Stimulated activated naive CD8-positive, alpha-beta T cell treated with anti-CD3 and anti-CD28 coated beads, Interleukin-15, Interleukin-2, amounts not matched to agents 100 ng/mL and 50 ng/mL, for 24 hours (primary cell): Measurements from ENCODE around the gene SPOCK3.

ENCODE experiments used
- H3K27ac Mint-ChIP-seq: one replicate; pipeline ENCODE4 v1.8.0; 2021; ENCODE audit warnings: mild to moderate bottlenecking, mixed read lengths
- H3K27me3 Mint-ChIP-seq: one replicate; pipeline ENCODE4 v1.8.0; 2021; ENCODE audit warnings: mixed read lengths
- H3K36me3 Mint-ChIP-seq: one replicate; pipeline ENCODE4 v1.8.0; 2021; ENCODE audit warnings: low read depth, mixed read lengths
- H3K4me1 Mint-ChIP-seq: one replicate; pipeline ENCODE4 v1.8.0; 2021; ENCODE audit warnings: low read depth, mixed read lengths
- H3K4me3 Mint-ChIP-seq: one replicate; pipeline ENCODE4 v1.8.0; 2021; ENCODE audit warnings: mild to moderate bottlenecking, mixed read lengths
- H3K9me3 Mint-ChIP-seq: one replicate; pipeline ENCODE4 v1.8.0; 2021; ENCODE audit warnings: mixed read lengths

The SPOCK3 gene

DNA sequence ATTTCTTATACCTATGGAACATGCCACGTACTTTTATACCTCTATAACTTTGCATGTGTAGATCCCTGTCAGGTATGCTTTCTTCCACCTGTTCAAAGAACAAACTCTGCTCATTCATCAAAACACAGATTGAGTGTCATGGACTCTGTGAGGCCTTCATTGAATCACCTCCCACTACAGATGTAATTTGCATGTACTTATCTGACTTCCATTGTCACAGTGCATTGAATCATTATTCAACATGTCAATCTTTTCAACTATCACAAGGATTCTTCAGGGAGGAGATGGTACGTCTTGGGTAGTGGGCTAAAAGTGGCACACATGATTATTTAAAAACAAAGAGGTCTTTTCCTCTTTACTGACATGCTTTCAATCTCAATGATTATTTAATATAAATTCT lies 24.1 kb downstream of the SPOCK3 start:
- H3K36me3 Mint-ChIP-seq = no peaks in the 10 kb centered on the region
- no peaks in the 10 kb centered on the region for H3K27me3 Mint-ChIP-seq
- H3K27ac Mint-ChIP-seq = no peak overlapping the region
- no peaks in the 10 kb centered on the region for H3K4me1 Mint-ChIP-seq
- no peak overlapping the region for H3K4me3 Mint-ChIP-seq
- H3K9me3 Mint-ChIP-seq = no peaks in the 10 kb centered on the region

DNA sequence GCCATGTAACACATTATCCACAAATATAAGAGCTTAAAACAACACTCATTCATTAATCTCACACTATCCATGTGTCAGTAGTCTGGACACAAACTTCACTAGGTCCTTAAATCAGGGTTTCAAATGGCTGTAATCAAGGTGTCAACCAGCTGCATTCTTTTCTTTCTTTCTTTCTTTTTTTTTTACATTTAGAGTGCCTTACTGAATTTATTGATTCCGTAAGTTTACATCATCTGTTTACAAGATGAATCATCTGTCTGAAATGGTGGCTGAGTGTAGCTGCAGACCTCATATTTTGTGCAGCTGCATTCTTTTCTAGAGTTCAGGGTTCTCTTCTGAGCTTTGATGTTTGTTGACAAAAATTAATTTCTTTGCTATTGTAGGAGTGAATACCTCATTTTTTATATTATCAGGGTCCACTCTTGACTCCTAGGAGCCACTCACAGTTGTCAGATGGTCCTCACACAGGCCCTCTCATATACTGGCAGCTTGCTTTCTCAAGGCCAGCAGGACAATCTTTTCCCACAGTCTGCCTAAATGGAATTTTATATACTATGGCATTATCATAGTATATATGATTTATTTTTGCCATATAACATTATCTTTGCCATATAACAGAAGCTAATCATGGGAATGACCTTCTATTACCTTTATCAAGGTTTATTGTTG lies 37.8 kb downstream of the SPOCK3 start:
- H3K36me3 Mint-ChIP-seq = no peaks in the 10 kb centered on the region
- H3K27ac Mint-ChIP-seq = no peak overlapping the region
- H3K27me3 Mint-ChIP-seq = no peaks in the 10 kb centered on the region
- peaks cover 7% of the 10 kb centered on the region for H3K9me3 Mint-ChIP-seq
- H3K4me3 Mint-ChIP-seq = no peak overlapping the region
- H3K4me1 Mint-ChIP-seq = no peaks in the 10 kb centered on the region

DNA sequence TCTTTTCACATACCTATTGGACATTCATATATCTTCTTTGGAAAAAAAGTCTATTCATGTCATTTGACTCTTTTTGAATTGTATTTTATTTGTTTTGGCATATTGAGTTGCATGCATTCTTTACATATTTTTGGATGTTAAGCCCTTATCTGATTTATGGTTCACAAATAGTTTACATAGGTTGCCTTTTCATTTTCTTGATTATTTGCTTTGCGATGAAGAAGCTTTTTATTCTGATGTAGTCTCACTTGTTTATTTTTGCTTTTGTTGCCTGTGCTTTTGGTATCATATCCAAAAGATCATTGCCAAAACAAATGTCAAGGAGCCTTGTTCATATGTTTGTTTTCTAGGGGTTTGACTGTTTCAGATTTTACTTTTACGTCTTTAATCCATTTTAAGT lies 43.9 kb downstream of the SPOCK3 start:
- no peaks in the 10 kb centered on the region for H3K4me1 Mint-ChIP-seq
- no peak overlapping the region for H3K27ac Mint-ChIP-seq
- H3K27me3 Mint-ChIP-seq = no peaks in the 10 kb centered on the region
- H3K9me3 Mint-ChIP-seq = peaks cover 7% of the 10 kb centered on the region
- no peaks in the 10 kb centered on the region for H3K36me3 Mint-ChIP-seq
- H3K4me3 Mint-ChIP-seq = no peak overlapping the region

DNA sequence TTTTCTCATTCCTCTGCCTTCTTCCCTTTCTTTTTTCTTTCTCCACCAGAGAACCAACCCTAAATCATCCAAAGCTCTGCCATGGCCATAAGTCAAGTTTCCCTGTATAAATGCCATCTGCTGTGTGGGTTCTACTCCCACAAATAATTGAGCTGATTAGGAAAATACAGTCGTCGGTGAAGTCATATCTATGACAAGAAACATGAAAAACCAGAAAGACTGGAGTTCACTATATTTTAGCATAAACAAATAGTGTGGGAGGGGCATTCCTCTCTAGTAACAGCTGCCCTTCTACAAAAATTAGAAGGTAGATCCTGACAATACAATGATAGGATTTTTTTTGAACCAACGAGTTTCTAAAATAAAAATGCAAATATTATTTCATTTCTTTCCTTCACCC lies 48.8 kb downstream of the SPOCK3 start:
- Mint-ChIP-seq H3K4me3 (no peak overlapping the region), H3K27ac (no peak overlapping the region), H3K36me3 (no peaks in the 10 kb centered on the region), H3K4me1 (no peaks in the 10 kb centered on the region), H3K27me3 (no peaks in the 10 kb centered on the region), H3K9me3 (no peaks in the 10 kb centered on the region)

DNA sequence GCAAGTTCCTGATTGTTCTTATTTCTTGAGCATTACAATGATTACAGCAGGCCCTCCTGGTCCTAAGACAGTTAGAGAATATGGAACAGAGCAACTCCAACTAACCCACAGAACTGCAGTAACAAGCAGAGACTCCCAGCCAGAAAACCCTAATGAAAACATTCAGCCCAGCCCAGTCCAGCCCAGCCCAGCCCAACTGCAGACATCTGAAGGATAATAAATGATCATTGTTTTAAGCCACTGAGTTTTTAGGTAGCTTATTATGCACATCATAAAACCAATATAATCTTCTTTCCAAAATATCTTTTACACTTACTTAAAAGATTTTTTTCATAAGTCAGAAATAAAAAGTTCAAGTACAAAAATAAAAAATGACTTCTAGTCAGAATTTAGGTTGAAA lies 51.3 kb downstream of the SPOCK3 start:
- Mint-ChIP-seq H3K4me3 (no peak overlapping the region), H3K4me1 (no peaks in the 10 kb centered on the region), H3K36me3 (no peaks in the 10 kb centered on the region), H3K9me3 (no peaks in the 10 kb centered on the region), H3K27ac (no peak overlapping the region), H3K27me3 (no peaks in the 10 kb centered on the region)

DNA sequence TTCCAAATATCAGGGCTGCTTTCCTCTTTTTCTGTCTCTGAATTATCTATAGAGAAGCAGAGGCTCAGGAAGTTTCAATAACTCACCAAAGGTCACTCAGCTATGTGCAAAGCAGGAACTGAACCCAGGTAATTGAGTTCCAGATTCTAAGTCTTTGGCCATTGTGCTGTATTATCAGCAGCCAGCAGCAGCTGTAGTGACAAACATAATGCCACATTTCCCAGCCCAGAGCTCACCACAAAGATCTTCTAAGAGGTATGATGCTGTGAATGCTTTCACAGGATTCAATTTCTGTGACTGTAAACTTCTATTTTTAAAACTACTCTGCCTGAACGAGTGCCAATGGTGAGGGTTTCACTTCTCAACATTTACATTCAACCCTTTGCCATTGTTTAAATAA lies 56.4 kb downstream of the SPOCK3 start:
- Mint-ChIP-seq H3K27me3 (no peaks in the 10 kb centered on the region), H3K9me3 (no peaks in the 10 kb centered on the region), H3K4me1 (no peaks in the 10 kb centered on the region), H3K27ac (no peak overlapping the region), H3K4me3 (no peak overlapping the region), H3K36me3 (no peaks in the 10 kb centered on the region)

DNA sequence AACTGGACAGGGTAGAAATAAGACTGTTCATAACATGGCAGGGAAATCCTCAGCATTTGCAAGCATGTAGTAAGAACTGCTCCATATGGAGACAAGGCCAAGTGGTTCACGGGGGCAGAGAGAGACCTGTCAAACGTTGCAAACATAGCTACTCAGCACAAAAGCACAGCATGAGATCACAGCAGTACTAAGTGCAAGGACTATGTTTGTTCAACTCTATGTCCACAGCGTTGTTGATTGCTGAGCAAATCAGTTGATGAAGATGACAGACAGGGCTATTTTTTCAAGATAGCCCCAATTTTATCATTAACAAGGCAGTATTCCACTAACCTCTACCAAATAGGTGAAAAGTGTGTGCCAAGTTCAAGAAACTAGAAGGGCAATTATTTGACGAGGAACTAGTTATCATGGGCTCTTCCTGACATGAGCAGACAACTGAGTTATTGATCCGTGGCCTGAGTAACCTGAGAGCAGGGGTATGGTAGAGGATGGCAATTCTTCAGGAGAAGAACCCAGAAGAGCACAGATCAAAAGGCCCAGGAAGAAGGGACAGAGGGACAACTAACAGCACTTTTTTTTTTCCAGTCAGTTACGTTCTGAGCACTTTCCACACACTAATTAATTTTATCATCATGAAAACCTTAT lies 57.4 kb downstream of the SPOCK3 start:
- Mint-ChIP-seq H3K9me3 (no peaks in the 10 kb centered on the region), H3K36me3 (no peaks in the 10 kb centered on the region), H3K4me1 (no peaks in the 10 kb centered on the region), H3K27ac (no peak overlapping the region), H3K4me3 (no peak overlapping the region), H3K27me3 (no peaks in the 10 kb centered on the region)

DNA sequence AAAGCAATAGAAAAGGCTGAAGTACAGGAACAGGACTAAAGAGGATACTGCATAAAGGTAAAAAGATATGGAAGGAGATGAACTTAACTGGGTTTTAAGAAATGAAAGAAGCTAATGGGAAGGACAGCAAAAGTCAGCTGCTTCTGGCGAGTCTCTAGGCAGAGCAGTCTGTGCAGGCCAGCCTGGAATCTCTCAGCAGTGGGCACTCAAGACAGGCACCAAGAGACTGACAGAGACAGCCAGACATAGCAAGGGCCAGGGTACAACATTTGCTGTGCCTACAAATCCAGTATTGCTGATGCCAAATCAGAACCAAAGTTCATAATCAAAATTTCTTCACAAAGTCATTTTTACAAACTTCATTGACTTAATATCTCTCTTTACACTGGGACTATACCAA lies 62.4 kb downstream of the SPOCK3 start:
- H3K27ac Mint-ChIP-seq = no peak overlapping the region
- H3K27me3 Mint-ChIP-seq = no peaks in the 10 kb centered on the region
- H3K4me3 Mint-ChIP-seq = no peak overlapping the region
- peaks cover 6% of the 10 kb centered on the region for H3K9me3 Mint-ChIP-seq
- H3K4me1 Mint-ChIP-seq = no peaks in the 10 kb centered on the region
- H3K36me3 Mint-ChIP-seq = no peaks in the 10 kb centered on the region

DNA sequence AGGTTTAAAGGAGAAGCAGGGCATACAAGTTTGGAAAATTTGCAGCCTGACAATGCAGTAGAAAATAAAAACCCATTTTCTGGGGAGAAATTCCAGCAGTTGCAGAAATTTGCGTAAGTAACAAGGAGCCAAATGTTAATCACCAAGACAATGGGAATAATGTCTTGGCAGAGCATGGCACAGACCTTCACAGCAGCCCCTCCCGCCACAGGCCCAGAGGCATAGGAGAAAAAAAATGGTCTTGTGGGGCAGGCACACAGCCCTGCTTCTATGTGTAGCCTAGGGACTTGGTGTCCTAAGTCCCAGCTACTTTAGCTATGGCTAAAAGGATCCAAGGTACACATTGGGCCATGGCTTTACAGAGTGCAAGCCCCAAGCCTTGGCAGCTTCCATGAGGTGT lies 65.7 kb downstream of the SPOCK3 start:
- Mint-ChIP-seq H3K36me3 (no peaks in the 10 kb centered on the region), H3K27me3 (no peaks in the 10 kb centered on the region), H3K27ac (no peak overlapping the region), H3K4me3 (no peak overlapping the region), H3K4me1 (no peaks in the 10 kb centered on the region), H3K9me3 (peaks cover 6% of the 10 kb centered on the region)

DNA sequence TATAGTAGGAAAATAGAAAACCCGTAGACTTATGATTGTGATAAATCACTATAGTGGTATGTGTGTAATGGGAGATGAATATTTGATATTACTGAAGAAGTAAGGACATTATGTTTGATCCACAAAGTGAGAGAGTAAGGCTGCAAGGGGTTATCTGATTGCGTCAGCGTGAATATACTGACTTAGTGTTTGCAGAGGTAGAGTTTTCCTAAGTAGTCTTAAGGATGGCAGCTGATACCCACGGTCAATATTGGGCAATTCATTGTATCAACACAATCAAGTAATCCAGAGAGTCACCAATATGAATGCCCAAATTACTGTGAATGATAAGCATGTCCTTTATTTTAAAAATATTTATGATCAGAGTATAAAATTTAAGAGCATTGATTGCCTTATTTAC lies 83.7 kb downstream of the SPOCK3 start:
- Mint-ChIP-seq H3K36me3 (no peaks in the 10 kb centered on the region), H3K9me3 (peaks cover 5% of the 10 kb centered on the region), H3K4me3 (no peak overlapping the region), H3K27ac (no peak overlapping the region), H3K4me1 (no peaks in the 10 kb centered on the region), H3K27me3 (no peaks in the 10 kb centered on the region)

DNA sequence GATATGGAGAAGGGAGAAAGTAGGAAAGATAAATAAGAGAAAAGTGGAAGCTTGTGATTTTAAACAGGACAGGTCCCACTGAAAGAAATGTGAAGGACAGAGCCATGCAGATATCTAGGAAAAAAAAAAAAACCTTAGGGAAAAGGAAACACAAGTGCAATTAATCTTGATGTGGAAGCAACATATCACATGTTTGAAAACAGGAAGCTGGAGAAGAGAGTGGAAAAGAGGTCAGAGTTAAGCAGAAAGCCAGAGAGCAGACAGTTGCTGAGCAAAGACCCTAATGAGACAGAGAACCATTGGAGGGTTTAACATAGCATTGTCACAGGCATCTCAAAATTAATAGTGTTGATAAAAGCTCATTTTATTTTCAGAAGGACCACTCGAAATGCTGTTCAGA lies 89.7 kb downstream of the SPOCK3 start:
- no peak overlapping the region for H3K27ac Mint-ChIP-seq
- no peaks in the 10 kb centered on the region for H3K36me3 Mint-ChIP-seq
- H3K4me1 Mint-ChIP-seq = no peaks in the 10 kb centered on the region
- H3K9me3 Mint-ChIP-seq = peaks cover 4% of the 10 kb centered on the region
- H3K4me3 Mint-ChIP-seq = no peak overlapping the region
- H3K27me3 Mint-ChIP-seq = no peaks in the 10 kb centered on the region

DNA sequence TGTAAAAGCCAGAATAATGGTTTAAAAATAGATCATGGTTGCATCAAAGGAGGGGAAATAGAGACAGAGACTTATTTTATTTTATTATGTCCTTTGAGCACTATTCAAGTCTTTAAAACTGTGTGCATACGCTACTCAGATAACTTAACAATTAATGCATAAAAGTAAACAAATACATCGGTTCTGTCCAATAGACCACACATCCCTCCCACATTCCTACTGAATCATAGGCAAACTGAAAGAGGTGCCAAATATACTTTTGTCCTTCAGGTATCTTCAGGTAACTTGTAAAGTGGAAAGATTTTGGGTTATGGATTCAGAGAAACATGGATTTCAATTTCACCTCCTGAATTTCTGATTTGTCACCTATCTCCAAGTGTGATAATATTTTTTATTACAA lies 91.3 kb downstream of the SPOCK3 start:
- Mint-ChIP-seq H3K9me3 (peaks cover 4% of the 10 kb centered on the region), H3K4me3 (no peak overlapping the region), H3K4me1 (no peaks in the 10 kb centered on the region)

DNA sequence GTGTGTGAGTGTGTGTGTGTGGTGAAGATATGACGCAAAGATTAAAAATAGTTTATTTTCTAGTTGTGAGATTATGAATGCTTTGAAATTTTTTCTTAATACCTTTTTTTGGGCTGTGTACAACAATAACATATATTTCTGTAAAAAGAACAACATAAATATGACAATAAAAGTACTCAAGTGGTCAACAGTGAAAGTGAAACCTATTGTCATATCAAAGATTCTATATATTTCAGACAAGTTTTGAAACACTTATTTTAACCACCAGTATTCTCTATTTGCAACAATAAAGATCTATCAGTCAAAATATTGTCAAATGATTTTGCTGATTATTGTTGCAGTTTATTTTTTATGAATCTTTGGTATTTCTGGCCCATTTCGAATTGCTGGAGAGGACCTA lies 98.0 kb downstream of the SPOCK3 start:
- H3K4me3 Mint-ChIP-seq = no peak overlapping the region
- H3K4me1 Mint-ChIP-seq = no peaks in the 10 kb centered on the region
- H3K36me3 Mint-ChIP-seq = no peaks in the 10 kb centered on the region
- no peaks in the 10 kb centered on the region for H3K27me3 Mint-ChIP-seq
- H3K27ac Mint-ChIP-seq = no peak overlapping the region
- no peaks in the 10 kb centered on the region for H3K9me3 Mint-ChIP-seq

More for the DNA sequence above, 91.3 kb downstream of the SPOCK3 start:
- H3K27ac Mint-ChIP-seq = no peak overlapping the region
- no peaks in the 10 kb centered on the region for H3K27me3 Mint-ChIP-seq
- no peaks in the 10 kb centered on the region for H3K36me3 Mint-ChIP-seq

DNA sequence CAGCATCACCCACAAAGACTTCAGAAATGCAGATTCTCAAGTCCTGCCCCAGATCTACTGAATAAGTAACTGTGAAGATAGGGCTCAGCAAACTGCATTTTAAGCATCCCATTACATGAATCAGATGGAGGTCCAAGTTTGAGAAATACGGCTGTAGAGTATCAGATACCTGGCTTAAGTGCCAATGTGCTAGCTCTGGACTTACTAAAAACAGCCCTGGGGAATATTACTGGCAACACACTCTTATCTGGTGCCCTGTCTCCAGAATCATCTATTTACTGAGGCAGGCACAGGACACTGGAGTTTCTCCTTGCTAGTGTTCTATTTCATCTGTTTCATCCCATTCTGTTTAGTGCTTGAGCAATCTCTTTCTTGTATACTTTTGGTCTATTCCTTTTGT lies 105.1 kb downstream of the SPOCK3 start:
- Mint-ChIP-seq H3K4me3 (no peak overlapping the region), H3K4me1 (no peaks in the 10 kb centered on the region), H3K27ac (no peak overlapping the region), H3K36me3 (no peaks in the 10 kb centered on the region), H3K9me3 (peaks cover 3% of the 10 kb centered on the region), H3K27me3 (no peaks in the 10 kb centered on the region)

DNA sequence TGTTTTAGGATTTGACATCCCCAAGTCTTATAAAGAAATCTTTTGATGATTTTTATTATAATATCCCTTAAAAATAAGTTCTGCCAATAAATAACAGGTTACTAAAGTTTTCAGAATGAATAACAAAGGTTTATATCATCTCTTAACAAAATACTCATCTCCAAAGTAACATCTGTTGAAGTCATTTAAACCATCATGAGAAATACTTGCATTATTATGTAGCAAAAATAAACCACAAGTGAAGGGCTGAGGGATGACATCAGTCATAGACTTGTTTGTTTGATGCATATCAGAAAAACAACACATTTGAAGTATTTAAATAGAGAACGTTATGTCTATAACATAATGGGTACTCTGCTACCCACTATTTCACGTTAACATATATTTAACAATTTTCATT lies 114.9 kb downstream of the SPOCK3 start:
- Mint-ChIP-seq H3K9me3 (peaks cover 3% of the 10 kb centered on the region), H3K27ac (no peak overlapping the region), H3K4me1 (no peaks in the 10 kb centered on the region), H3K4me3 (no peak overlapping the region), H3K36me3 (no peaks in the 10 kb centered on the region), H3K27me3 (no peaks in the 10 kb centered on the region)

DNA sequence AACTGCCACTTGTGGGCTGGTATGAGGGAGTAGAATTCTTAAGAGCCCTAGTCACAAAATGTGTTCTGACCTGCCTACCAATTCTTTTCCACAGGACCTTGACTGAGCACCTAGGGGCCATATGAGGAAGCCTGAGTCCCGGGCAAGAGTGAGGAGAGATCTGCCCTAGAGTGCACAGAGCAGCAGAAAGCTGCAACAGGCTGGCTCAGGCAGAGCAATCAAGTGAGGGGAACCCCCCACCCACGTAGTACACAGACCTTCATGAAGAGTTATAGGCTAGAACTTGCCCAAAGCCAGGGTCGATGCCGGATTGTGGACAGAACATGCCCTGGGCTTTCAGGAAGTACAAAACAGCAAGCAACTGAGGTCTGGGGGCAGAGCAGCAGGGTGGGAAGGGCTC lies 117.0 kb downstream of the SPOCK3 start:
- H3K4me1 Mint-ChIP-seq = no peaks in the 10 kb centered on the region
- no peak overlapping the region for H3K27ac Mint-ChIP-seq
- H3K9me3 Mint-ChIP-seq = peaks cover 3% of the 10 kb centered on the region

More for the DNA sequence above, 117.0 kb downstream of the SPOCK3 start:
- Mint-ChIP-seq H3K4me3 (no peak overlapping the region), H3K27me3 (no peaks in the 10 kb centered on the region), H3K36me3 (no peaks in the 10 kb centered on the region)
